OCI-LY3 (cell line): ENCODE results near the gene EGF.

Experiments used
- H2AFZ ChIP-seq: fragments of 200-600, 300-600 bp; shearing (Covaris generic); 2 replicates; pipeline ENCODE4 v1.6.0; 2014; ENCODE audit warnings: antibody characterized with exemption, low read depth, low read length
- H3K27ac ChIP-seq: fragments of 200-600, 300-600 bp; sonication (generic); 2 replicates; pipeline ENCODE4 v1.5.1; 2014; ENCODE audit warnings: mild to moderate bottlenecking, low read length, moderate library complexity, mixed read lengths
- H3K27me3 ChIP-seq: fragments of 200-600, 300-600 bp; sonication (generic); 2 replicates; pipeline ENCODE4 v1.6.1; 2014; ENCODE audit warnings: low read depth, low read length, mixed read lengths
- H3K36me3 ChIP-seq: fragments of 200-600, 300-600 bp; sonication (generic); replicated peaks from 2 replicates; pipeline ENCODE3; 2014; ENCODE audit warnings: low read depth, low read length, mixed read lengths
- H3K4me1 ChIP-seq: fragments of 300-600, 200-600 bp; sonication (generic); 2 replicates; pipeline ENCODE4 v1.6.1; 2014; ENCODE audit warnings: low read length, mixed read lengths
- H3K4me2 ChIP-seq: fragments of 200-600, 300-600 bp; sonication (generic); 2 replicates; pipeline ENCODE4 v1.6.1; 2014; ENCODE audit warnings: low read length, mixed read lengths
- H3K4me3 ChIP-seq: fragments of 300-600, 200-600 bp; sonication (generic); 2 replicates; pipeline ENCODE4 v1.5.1; 2014; ENCODE audit warnings: antibody characterized with exemption, mild to moderate bottlenecking, low read length, moderate library complexity
- H3K79me2 ChIP-seq: fragments of 300-600, 200-600 bp; shearing (Covaris generic); 2 replicates; pipeline ENCODE4 v1.6.1; 2014; ENCODE audit warnings: mild to moderate bottlenecking, low read length, mixed read lengths
- H3K9ac ChIP-seq: fragments of 300-600, 200-600 bp; shearing (Covaris generic); 2 replicates; pipeline ENCODE4 v1.6.0; 2014; ENCODE audit warnings: mild to moderate bottlenecking, low read length, moderate library complexity
- H3K9me3 ChIP-seq: fragments of 200-600, 300-600 bp; shearing (Covaris generic); 2 replicates; pipeline ENCODE4 v1.6.1; 2014; ENCODE audit warnings: low read length, mixed read lengths; ENCODE audit not compliant: insufficient read depth
- H4K20me1 ChIP-seq: fragments of 200-600, 300-600 bp; sonication (generic); 2 replicates; pipeline ENCODE4 v1.6.1; 2016; ENCODE audit warnings: low read length, mixed read lengths; ENCODE audit not compliant: insufficient read depth
- CTCF ChIP-seq: fragments of 200-600, 300-600 bp; sonication (generic); IDR thresholded peaks from 2 replicates; pipeline ENCODE4 v1.5.1; 2014; ENCODE audit warnings: antibody characterized with exemption, low read length, low read depth
- EZH2phosphoT487 ChIP-seq: fragments of 200-600 bp; shearing (Covaris generic); IDR thresholded peaks from 2 replicates; pipeline ENCODE4 v1.6.1; 2018; ENCODE audit warnings: antibody characterized with exemption, mixed run types, low read depth

EGF gene

GRCh38 chr4:109966891-109967481 is 54.3 kb downstream of the EGF start:
- no peak overlapping the region for H3K27ac ChIP-seq
- no peaks in the 10 kb centered on the region for H3K9me3 ChIP-seq
- H2AFZ ChIP-seq = no peak overlapping the region
- H3K4me1 ChIP-seq = peaks cover 21% of the 10 kb centered on the region
- H3K4me3 ChIP-seq = no peak overlapping the region
- H3K9ac ChIP-seq = no peak overlapping the region
- H4K20me1 ChIP-seq = peaks cover 4% of the 10 kb centered on the region; the same call in 1 of the 2 replicates
- H3K36me3 ChIP-seq = no peaks in the 10 kb centered on the region
- peak overlapping the region; percentile 66; the same call in 1 of the 2 replicates for H3K4me2 ChIP-seq
- peaks cover 16% of the 10 kb centered on the region for H3K27me3 ChIP-seq
- no peak for TF ChIP-seq CTCF
- TF ChIP-seq EZH2phosphoT487 = no peak
- H3K79me2 ChIP-seq = no peaks in the 10 kb centered on the region

GRCh38 chr4:109967798-109968520 is 55.3 kb downstream of the EGF start:
- H3K27me3 ChIP-seq = peaks cover 23% of the 10 kb centered on the region
- peaks cover 21% of the 10 kb centered on the region for H3K4me1 ChIP-seq
- no peak overlapping the region for H2AFZ ChIP-seq
- no peaks in the 10 kb centered on the region for H3K9me3 ChIP-seq
- no peaks in the 10 kb centered on the region for H3K36me3 ChIP-seq
- peak overlapping the region; percentile 42 for H3K4me3 ChIP-seq
- peak overlapping the region; percentile 25; the same call in 1 of the 2 replicates for H3K27ac ChIP-seq
- no peak overlapping the region for H3K9ac ChIP-seq
- peak overlapping the region; percentile 66 for H3K4me2 ChIP-seq
- H3K79me2 ChIP-seq = no peaks in the 10 kb centered on the region
- H4K20me1 ChIP-seq = peaks cover 4% of the 10 kb centered on the region; the same call in 1 of the 2 replicates
- TF ChIP-seq EZH2phosphoT487 (no peak), CTCF (no peak)

- Histone ChIP-seq H2AFZ (no peak overlapping the region), H3K79me2 (no peaks in the 10 kb centered on the region)
Observed at GRCh38 chr4:109969087-109969486, 56.4 kb downstream of the EGF start.

More at GRCh38 chr4:109969087-109969486, 56.4 kb downstream of the EGF start:
- no peak overlapping the region for H3K27ac ChIP-seq
- H3K9me3 ChIP-seq = no peaks in the 10 kb centered on the region
- H3K4me2 ChIP-seq = peak overlapping the region; percentile 66
- no peak overlapping the region for H3K9ac ChIP-seq
- peaks cover 29% of the 10 kb centered on the region for H3K27me3 ChIP-seq
- peaks cover 21% of the 10 kb centered on the region for H3K4me1 ChIP-seq
- H4K20me1 ChIP-seq = peaks cover 4% of the 10 kb centered on the region; the same call in 1 of the 2 replicates
- no peak overlapping the region for H3K4me3 ChIP-seq
- TF ChIP-seq EZH2phosphoT487 (no peak), CTCF (no peak)
- no peaks in the 10 kb centered on the region for H3K36me3 ChIP-seq
